PC-3 (cell line): ENCODE data around the gene ELP6.

Experiments used
- CTCF ChIP-seq: fragments of 300-600 bp; sonication (generic); conservative IDR thresholded peaks from 2 replicates; pipeline ENCODE4 v1.5.1; 2017; ENCODE audit warnings: antibody characterized with exemption, low read depth, mild to moderate bottlenecking, low read length
- EZH2 ChIP-seq: fragments of 300-600 bp; sonication (generic); IDR thresholded peaks from one replicate; pipeline ENCODE4 v1.6.1; 2017; ENCODE audit warnings: antibody characterized with exemption, mild to moderate bottlenecking, low read length; ENCODE audit not compliant: unreplicated experiment
- EZH2phosphoT487 ChIP-seq: fragments of 300-600 bp; sonication (generic); IDR thresholded peaks from 2 replicates; pipeline ENCODE4 v1.6.1; 2018; ENCODE audit warnings: mild to moderate bottlenecking, antibody characterized with exemption, low read length, borderline replicate concordance

GRCh38 chr3:47495111-47495510 lies 18.4 kb downstream of the ELP6 start:
- TF ChIP-seq EZH2phosphoT487, result no peak
- no peak for TF ChIP-seq EZH2
- TF ChIP-seq CTCF, result no peak
